SHP77 treated with DMSO at 0.1 percent for 48 hours (cell line): ENCODE data around the gene CHCHD6.
A peak's percentile ranks its signal among the peaks of the same experiment; 100 is the strongest.

Experiments
- DNase-seq: peaks from one replicate; lab custom pipeline; 2025; lab: John Stamatoyannopoulos, UW

The CHCHD6 gene

GRCh38 chr3:126743350-126743749, 39.3 kb downstream of the CHCHD6 start:
- no peak for DNase-seq

- DNase-seq = no peak
These were observed 39.7 kb downstream of the CHCHD6 start for GRCh38 chr3:126743781-126744180.

GRCh38 chr3:126745760-126746394, 41.8 kb downstream of the CHCHD6 start:
- DNase-seq = no peak

- no peak for DNase-seq
These were observed 42.5 kb downstream of the CHCHD6 start for GRCh38 chr3:126746395-126747177.

GRCh38 chr3:126747768-126748167, 43.7 kb downstream of the CHCHD6 start:
- no peak for DNase-seq

GRCh38 chr3:126748701-126749546, 44.9 kb downstream of the CHCHD6 start:
- no peak for DNase-seq

GRCh38 chr3:126749547-126749875, 45.5 kb downstream of the CHCHD6 start:
- DNase-seq = no peak

- DNase-seq = no peak
These were observed 46.1 kb downstream of the CHCHD6 start for GRCh38 chr3:126749931-126750755.

GRCh38 chr3:126750756-126751121, 46.7 kb downstream of the CHCHD6 start:
- DNase-seq = no peak

GRCh38 chr3:126751611-126752302, 47.7 kb downstream of the CHCHD6 start:
- DNase-seq = no peak

GRCh38 chr3:126752303-126753190, 48.5 kb downstream of the CHCHD6 start:
- DNase-seq = peak; percentile 14

- DNase-seq = no peak
These were observed 49.4 kb downstream of the CHCHD6 start for GRCh38 chr3:126753191-126754160.

- DNase-seq = no peak
These were observed 51.8 kb downstream of the CHCHD6 start for GRCh38 chr3:126755866-126756265.

- no peak for DNase-seq
These were observed 54.0 kb downstream of the CHCHD6 start for GRCh38 chr3:126758026-126758425.

- DNase-seq = no peak
These were observed 54.8 kb downstream of the CHCHD6 start for GRCh38 chr3:126758882-126759281.

- DNase-seq = no peak
These were observed 56.5 kb downstream of the CHCHD6 start for GRCh38 chr3:126760541-126760940.

- no peak for DNase-seq
These were observed 59.0 kb downstream of the CHCHD6 start for GRCh38 chr3:126763035-126763434.

GRCh38 chr3:126765187-126766069, 61.4 kb downstream of the CHCHD6 start:
- DNase-seq = no peak
